H9 (cell line): ENCODE results near the gene LRRC74B. TPM values are rescaled to one million over a fixed set of nuclear protein-coding genes. Genes with fewer than 3 reads are reported as not detected.
"Not testable (repeated sequence)": the region's sequence is repeated elsewhere in the genome, so short reads cannot be mapped to it uniquely, and the experiment has no call there.

Experiments
- DNase-seq: peaks from one replicate; pipeline ENCODE4 v3.0.0-alpha.2; 2017
- H2AFZ ChIP-seq: one replicate; pipeline ENCODE4 v1.6.1; 2013; ENCODE audit warnings: mild to moderate bottlenecking, low read length, control low read depth, moderate library complexity
- H2AK5ac ChIP-seq: 2 replicates; pipeline ENCODE4 v1.6.1; 2013; ENCODE audit warnings: low read length, control low read depth, mixed read lengths; ENCODE audit not compliant: insufficient read length
- H2BK120ac ChIP-seq: one replicate; pipeline ENCODE4 v1.6.1; 2013; ENCODE audit warnings: low read depth, mild to moderate bottlenecking, low read length, control low read depth, inconsistent platforms; ENCODE audit not compliant: poor library complexity, severe bottlenecking
- H2BK12ac ChIP-seq: 2 replicates; pipeline ENCODE4 v1.6.1; 2013; ENCODE audit warnings: low read length, control low read depth, mixed read lengths, low read depth; ENCODE audit not compliant: insufficient read length
- H2BK15ac ChIP-seq: 2 replicates; pipeline ENCODE4 v1.6.1; 2013; ENCODE audit warnings: low read depth, low read length, control low read depth
- H2BK20ac ChIP-seq: one replicate; pipeline ENCODE4 v1.6.1; 2013; ENCODE audit warnings: low read depth, mild to moderate bottlenecking, low read length, control low read depth, inconsistent platforms; ENCODE audit not compliant: poor library complexity, severe bottlenecking
- H2BK5ac ChIP-seq: 2 replicates; pipeline ENCODE4 v1.6.1; 2013; ENCODE audit warnings: low read length, control low read depth, mixed read lengths; ENCODE audit not compliant: insufficient read length
- H3K14ac ChIP-seq: 2 replicates; pipeline ENCODE4 v1.6.1; 2013; ENCODE audit warnings: low read length, control low read depth; ENCODE audit not compliant: insufficient read depth
- H3K18ac ChIP-seq: 2 replicates; pipeline ENCODE4 v1.6.1; 2013; ENCODE audit warnings: low read depth, mild to moderate bottlenecking, mixed read lengths, low read length, control low read depth; ENCODE audit not compliant: insufficient read length
- H3K23ac ChIP-seq: 2 replicates; pipeline ENCODE4 v1.6.1; 2013; ENCODE audit warnings: low read length, control low read depth, mixed read lengths, low read depth; ENCODE audit not compliant: insufficient read length
- H3K23me2 ChIP-seq: 2 replicates; pipeline ENCODE4 v1.6.1; 2013; ENCODE audit warnings: low read depth, mild to moderate bottlenecking, mixed read lengths, low read length, control low read depth; ENCODE audit not compliant: insufficient read length, poor library complexity, severe bottlenecking
- H3K27ac ChIP-seq: 2 replicates; pipeline ENCODE4 v1.5.1; 2013; ENCODE audit warnings: low read length, control low read depth, mixed read lengths, low read depth; ENCODE audit not compliant: insufficient read length
- H3K27me3 ChIP-seq: 2 replicates; pipeline ENCODE4 v1.6.1; 2013; ENCODE audit warnings: low read length, control low read depth, inconsistent platforms; ENCODE audit not compliant: insufficient read depth
- H3K4ac ChIP-seq: 2 replicates; pipeline ENCODE4 v1.6.1; 2013; ENCODE audit warnings: low read depth, mild to moderate bottlenecking, control low read depth, inconsistent platforms, low read length, moderate library complexity
- H3K4me1 ChIP-seq: 2 replicates; pipeline ENCODE4 v1.6.1; 2013; ENCODE audit warnings: low read length, control low read depth, inconsistent platforms; ENCODE audit not compliant: insufficient read depth
- H3K4me2 ChIP-seq: 2 replicates; pipeline ENCODE4 v1.6.1; 2013; ENCODE audit warnings: low read length, control low read depth, mixed read lengths; ENCODE audit not compliant: insufficient read length, insufficient read depth
- H3K56ac ChIP-seq: 2 replicates; pipeline ENCODE4 v1.6.1; 2013; ENCODE audit warnings: low read depth, mild to moderate bottlenecking, mixed read lengths, low read length, control low read depth; ENCODE audit not compliant: insufficient read length
- H3K79me1 ChIP-seq: 2 replicates; pipeline ENCODE4 v1.6.1; 2013; ENCODE audit warnings: low read depth, mild to moderate bottlenecking, moderate library complexity, low read length, control low read depth, inconsistent platforms; ENCODE audit not compliant: insufficient read depth, poor library complexity, severe bottlenecking
- H3K79me2 ChIP-seq: 2 replicates; pipeline ENCODE4 v1.6.1; 2013; ENCODE audit warnings: low read length, control low read depth, inconsistent platforms; ENCODE audit not compliant: insufficient read depth
- H3K9ac ChIP-seq: 2 replicates; pipeline ENCODE4 v1.6.1; 2013; ENCODE audit warnings: low read length, control low read depth, mixed read lengths; ENCODE audit not compliant: insufficient read length; ENCODE audit errors: extremely low read depth
- H3K9me3 ChIP-seq: one replicate; pipeline ENCODE4 v1.6.1; 2013; ENCODE audit warnings: low read depth, low read length, inconsistent platforms; ENCODE audit not compliant: control insufficient read depth
- H3T11ph ChIP-seq: one replicate; pipeline ENCODE4 v1.6.1; 2013; ENCODE audit warnings: mild to moderate bottlenecking, low read length, control low read depth, inconsistent platforms
- H4K20me1 ChIP-seq: one replicate; pipeline ENCODE4 v1.6.1; 2013; ENCODE audit not compliant: control insufficient read depth, insufficient read length, insufficient read depth
- H4K5ac ChIP-seq: 2 replicates; pipeline ENCODE4 v1.6.1; 2013; ENCODE audit warnings: low read depth, mild to moderate bottlenecking, mixed read lengths, low read length, control low read depth; ENCODE audit not compliant: insufficient read length
- H4K8ac ChIP-seq: replicated peaks from 2 replicates; pipeline ENCODE4 v1.6.1; 2013; ENCODE audit warnings: low read length, control low read depth, mixed read lengths, low read depth; ENCODE audit not compliant: insufficient read length
- H4K91ac ChIP-seq: 2 replicates; pipeline ENCODE4 v1.6.1; 2013; ENCODE audit warnings: low read depth, mild to moderate bottlenecking, moderate library complexity, mixed read lengths, low read length, control low read depth; ENCODE audit not compliant: insufficient read length
- H3K27ac Mint-ChIP-seq, 3 experiments: 2 replicates in 2 of 3; 3 replicates in 1 of 3; pipeline ENCODE4 v1.8.0; 2020 to 2021; ENCODE audit warnings: mixed read lengths in 3 of 3, mild to moderate bottlenecking in 1 of 3, moderate library complexity in 1 of 3
- H3K27me3 Mint-ChIP-seq: 2 replicates; pipeline ENCODE4 v1.8.0; 2021; ENCODE audit warnings: low read depth, mild to moderate bottlenecking, moderate library complexity, mixed read lengths
- H3K36me3 Mint-ChIP-seq, 3 experiments: 2 replicates in 2 of 3; 3 replicates in 1 of 3; pipeline ENCODE4 v1.8.0; 2020 to 2021; ENCODE audit warnings: low read depth in 3 of 3, mixed read lengths in 3 of 3; ENCODE audit not compliant: insufficient read depth in 1 of 3
- H3K4me1 Mint-ChIP-seq, 2 experiments: 2 replicates each; pipeline ENCODE4 v1.8.0; 2020; ENCODE audit warnings: mixed read lengths in 2 of 2
- H3K4me3 Mint-ChIP-seq, 2 experiments: 2 replicates in 1 of 2; 3 replicates in 1 of 2; pipeline ENCODE4 v1.8.0; 2020 to 2021; ENCODE audit warnings: mild to moderate bottlenecking in 2 of 2, mixed read lengths in 2 of 2, moderate library complexity in 1 of 2
- H3K9me3 Mint-ChIP-seq, 2 experiments: 2 replicates in 1 of 2; 3 replicates in 1 of 2; pipeline ENCODE4 v1.8.0; 2020; ENCODE audit warnings: mild to moderate bottlenecking in 2 of 2, mixed read lengths in 2 of 2, moderate library complexity in 1 of 2
- CTCF ChIP-seq: fragments of 200-600 bp; sonication (generic); conservative IDR thresholded peaks from 3 replicates; pipeline ENCODE4 v1.8.0; 2021; ENCODE audit warnings: antibody characterized with exemption, mild to moderate bottlenecking
- WGBS: extraction: QIAGEN DNeasy Blood & Tissue Kit; methylation state at CpG from one replicate; pipeline ENCODE4 v1.1.7; 2013; ENCODE audit warnings: missing lambda C conversion rate, low lambda C conversion rate, mixed read lengths; ENCODE audit not compliant: insufficient read length; ENCODE audit errors: extremely low coverage; 5-methylcytosine and 5-hydroxymethylcytosine counted together
- total RNA-seq: library from RNA; stranded (reverse); gene quantifications from 2 replicates; pipeline ENCODE4 v1.2.1, GENCODE V29; 2021

Gene LRRC74B
- total RNA-seq, 1 experiment from 2014 or later: not detected

- no peak overlapping the region for H2BK5ac ChIP-seq
- Mint-ChIP-seq H3K27ac (no peak overlapping the region), H3K4me3 (no peak overlapping the region), H3K9me3 (no peaks in the 10 kb centered on the region; a peak in 1 of 5 replicates), H3K27me3 (peaks cover 25% of the 10 kb centered on the region), H3K4me1 (peaks cover 31 to 32% of the 10 kb centered on the region in 2 experiments), H3K36me3 (no peaks in the 10 kb centered on the region)
- H3K9ac ChIP-seq: no peak overlapping the region
- H4K5ac ChIP-seq: no peak overlapping the region
- no peak overlapping the region for H3K23ac ChIP-seq
- H3K56ac ChIP-seq: no peak overlapping the region
- H3K4me1 ChIP-seq: peaks cover 5% of the 10 kb centered on the region; the same call in 1 of the 2 replicates
- H3K18ac ChIP-seq: no peak overlapping the region
- no peak overlapping the region for H2BK120ac ChIP-seq
- no peak overlapping the region for H3K4ac ChIP-seq
- DNase-seq: no peak
- H2BK20ac ChIP-seq: no peak overlapping the region
- peaks cover 4% of the 10 kb centered on the region for H3K23me2 ChIP-seq
- H2AFZ ChIP-seq: no peak overlapping the region
- no peak overlapping the region for H2BK12ac ChIP-seq
- no peak overlapping the region for H2BK15ac ChIP-seq
- H3T11ph ChIP-seq: no peak overlapping the region
- no CpG with 5 or more reads among the region's 7 CpGs for WGBS
- no peaks in the 10 kb centered on the region for H4K20me1 ChIP-seq
- no peaks in the 10 kb centered on the region for H3K27me3 ChIP-seq
- no peak overlapping the region for H4K8ac ChIP-seq
- H3K79me2 ChIP-seq: no peaks in the 10 kb centered on the region
- no peak overlapping the region for H3K14ac ChIP-seq
- no peaks in the 10 kb centered on the region for H3K79me1 ChIP-seq
- no peaks in the 10 kb centered on the region for H3K9me3 ChIP-seq
- no peak overlapping the region for H2AK5ac ChIP-seq
- no peak overlapping the region for H4K91ac ChIP-seq
- H3K27ac ChIP-seq: no peak overlapping the region
- H3K4me2 ChIP-seq: no peak overlapping the region
- TF ChIP-seq CTCF: no peak
Measured at GRCh38 chr22:21047730-21048129, 2.0 kb downstream of the LRRC74B start.

GRCh38 chr22:21048448-21048847, 2.7 kb downstream of the LRRC74B start:
- H4K8ac ChIP-seq, H3K27ac ChIP-seq, H2AFZ ChIP-seq, H4K20me1 ChIP-seq, H2AK5ac ChIP-seq, H2BK12ac ChIP-seq, DNase-seq, H2BK15ac ChIP-seq, H3K23ac ChIP-seq, H3K23me2 ChIP-seq, H3K9me3 Mint-ChIP-seq, H3K79me1 ChIP-seq, H2BK5ac ChIP-seq, H3K56ac ChIP-seq, H3K18ac ChIP-seq, H4K5ac ChIP-seq, H3K4me1 ChIP-seq, H3K4me2 ChIP-seq, H3K4me3 Mint-ChIP-seq, H3K9ac ChIP-seq, H3K14ac ChIP-seq, H3K36me3 Mint-ChIP-seq, H3K9me3 ChIP-seq, H3K27ac Mint-ChIP-seq, H3K79me2 ChIP-seq, H3K4ac ChIP-seq, H2BK20ac ChIP-seq, H3T11ph ChIP-seq, H2BK120ac ChIP-seq, H4K91ac ChIP-seq, H3K27me3 ChIP-seq: not testable (repeated sequence)
- WGBS: no CpG with 5 or more reads among the region's 5 CpGs
- peaks cover 19% of the 10 kb centered on the region for H3K27me3 Mint-ChIP-seq
- H3K4me1 Mint-ChIP-seq: peaks cover 31 to 35% of the 10 kb centered on the region in 2 experiments
